Islet of Langerhans (tissue), 1 donor: ENCODE results near the gene SHISA5.

Source experiments
- FAIRE-seq: peaks from one replicate; lab custom pipeline; 2011; peaks lifted over from hg19 to GRCh38; lab: Jason Lieb, UNC

The SHISA5 gene

DNA sequence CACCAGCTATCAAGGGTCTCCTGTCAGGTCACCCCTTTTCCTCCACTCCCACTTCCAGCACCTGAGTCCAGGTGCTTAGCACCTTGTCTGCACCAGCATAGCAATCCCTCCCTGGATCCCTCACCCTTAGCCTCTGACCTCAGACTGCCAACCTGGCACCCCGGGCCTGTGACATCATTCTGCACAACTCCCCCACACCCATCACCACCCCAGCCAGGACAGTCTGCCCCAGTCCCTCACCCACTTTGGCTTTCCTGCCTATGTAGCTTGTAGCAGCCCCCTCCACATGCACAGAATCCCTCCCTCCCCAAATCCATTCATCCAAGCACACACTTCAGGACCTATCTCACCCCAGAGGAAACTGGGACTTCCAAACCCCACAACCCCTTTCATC lies 73.3 kb downstream of the SHISA5 start:
- FAIRE-seq: no peak

DNA sequence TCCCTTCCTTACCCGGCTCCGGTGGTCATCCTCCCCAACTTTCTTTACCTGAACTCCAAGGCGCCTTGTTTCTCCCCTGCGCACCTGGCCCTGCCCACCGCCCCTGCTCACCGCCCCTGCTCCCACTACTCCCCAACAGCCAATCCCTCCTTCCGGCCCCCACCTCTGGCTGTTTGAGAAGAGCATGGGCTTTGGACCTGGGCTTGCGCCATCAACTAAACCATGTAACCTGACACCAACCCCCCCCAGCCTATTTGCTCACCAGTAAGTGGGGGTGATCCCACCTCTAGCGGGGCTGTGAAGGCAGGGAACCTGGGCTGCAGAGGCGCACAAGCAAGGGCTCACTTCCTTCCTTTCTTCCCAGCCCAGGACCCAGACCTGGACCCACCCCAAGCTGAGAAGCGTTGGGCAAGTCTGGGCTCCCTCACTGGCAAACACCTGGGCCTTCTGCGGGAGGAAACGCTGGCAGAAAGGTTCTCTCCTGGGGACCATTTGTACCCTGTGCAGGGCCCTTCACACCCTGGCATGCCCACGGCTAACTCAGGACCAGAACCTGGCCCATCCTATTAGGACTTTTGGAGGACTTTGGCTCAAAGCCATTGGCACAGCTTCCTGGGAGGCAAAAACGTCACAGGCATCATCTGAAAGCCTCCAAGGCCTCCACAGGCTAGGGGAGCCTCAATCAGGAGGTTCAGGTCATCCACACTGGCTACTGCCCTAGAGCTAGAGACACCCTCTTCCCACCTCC lies 73.8 kb downstream of the SHISA5 start, which contains the start of gene PLXNB1:
Gene PLXNB1 (minus strand): TSS at position 127 of the 748 bp plus-strand sequence. CDS start 5,475 bp downstream, outside the sequence.
- no peak for FAIRE-seq

DNA sequence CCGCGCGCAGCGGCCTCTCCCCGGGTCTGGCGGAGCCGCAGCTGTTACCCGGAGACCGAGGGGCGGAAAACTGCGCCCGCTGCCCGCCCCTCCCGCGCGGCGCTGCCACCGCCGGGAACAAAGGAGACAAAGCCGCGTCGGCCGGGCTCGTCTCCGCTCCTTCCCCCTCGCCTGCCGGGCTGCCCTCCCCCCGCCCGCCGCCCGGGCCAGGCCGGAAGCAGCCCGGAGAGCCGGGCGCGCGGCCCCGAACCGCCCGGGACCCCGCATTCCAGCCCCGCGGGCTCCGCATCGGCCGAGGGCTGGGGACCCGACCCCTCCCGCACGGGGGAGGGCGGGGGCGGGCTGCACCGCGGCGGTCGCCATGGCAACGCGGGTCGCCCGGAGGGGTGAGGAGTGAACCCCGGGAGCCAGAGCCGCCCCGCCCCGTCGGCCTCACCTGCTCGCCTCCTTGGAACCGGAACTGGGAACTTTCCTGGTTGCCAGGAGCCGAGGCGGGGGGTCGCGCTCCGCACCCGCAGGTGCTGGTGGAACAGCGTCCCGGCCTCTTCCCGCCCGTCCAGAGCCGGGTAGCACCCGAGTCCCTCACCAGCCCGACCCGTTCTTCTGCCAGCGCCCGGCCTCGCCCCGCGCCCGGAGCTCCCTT lies 74.5 kb downstream of the SHISA5 start:
- FAIRE-seq: no peak

DNA sequence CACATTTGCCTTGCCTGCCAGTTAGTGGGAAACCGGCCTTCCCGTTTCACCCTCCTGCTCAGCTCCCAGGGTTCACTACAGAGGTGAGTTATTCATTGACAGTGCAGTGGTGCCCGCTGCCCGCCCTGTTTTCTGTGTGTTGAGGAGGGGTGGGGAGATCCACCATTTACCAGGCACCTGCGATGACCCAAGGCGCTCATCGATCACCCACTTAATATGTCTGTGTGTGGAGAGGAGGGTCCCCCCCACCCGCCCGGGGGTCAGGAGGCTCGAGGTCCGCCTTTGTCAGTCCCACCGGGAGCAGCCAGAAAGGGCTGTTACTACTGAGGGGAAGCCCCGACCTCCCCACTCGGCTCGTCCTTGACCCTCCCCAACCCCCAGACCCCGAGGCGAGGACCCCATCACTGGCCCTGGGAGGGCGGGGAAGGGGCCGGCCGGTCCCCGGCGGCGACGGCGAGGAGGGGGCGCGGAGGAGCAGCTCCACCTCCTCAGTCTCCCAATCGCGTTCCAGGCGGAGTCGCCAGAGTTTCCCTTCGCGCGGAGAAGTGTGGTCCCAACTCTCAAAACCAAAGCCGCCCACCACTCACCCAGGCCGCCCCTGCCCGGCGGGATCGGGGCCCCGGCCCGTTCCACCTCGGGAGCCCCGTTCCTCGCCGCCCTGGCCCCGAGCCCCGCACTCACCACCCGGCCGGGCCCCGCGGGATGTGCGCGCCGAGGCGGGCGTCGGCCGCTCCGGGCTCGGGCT lies 75.2 kb downstream of the SHISA5 start:
- FAIRE-seq: no peak

DNA sequence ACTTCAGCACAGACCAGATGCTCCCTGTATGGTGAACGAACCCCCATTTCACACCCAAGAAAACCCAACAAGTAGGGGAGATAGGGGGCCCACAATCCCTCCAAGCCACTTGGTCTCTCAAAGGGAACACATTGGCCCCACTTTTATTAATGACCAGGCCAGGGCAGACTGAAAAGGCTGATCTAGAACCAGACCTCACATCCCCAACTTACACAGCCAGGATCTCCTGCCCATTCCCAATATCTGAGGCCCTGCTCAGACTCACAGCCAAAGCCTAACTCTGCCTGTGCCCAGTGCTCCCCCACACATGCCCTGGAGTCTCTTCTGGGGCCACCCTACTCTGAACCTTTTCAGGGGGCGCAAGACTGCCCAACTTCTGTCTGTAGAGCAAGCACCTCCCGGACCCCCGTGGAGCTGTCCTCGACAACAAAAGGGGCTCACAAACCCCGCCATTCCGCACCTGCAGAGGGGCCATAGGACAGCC lies 75.8 kb downstream of the SHISA5 start:
- no peak for FAIRE-seq

DNA sequence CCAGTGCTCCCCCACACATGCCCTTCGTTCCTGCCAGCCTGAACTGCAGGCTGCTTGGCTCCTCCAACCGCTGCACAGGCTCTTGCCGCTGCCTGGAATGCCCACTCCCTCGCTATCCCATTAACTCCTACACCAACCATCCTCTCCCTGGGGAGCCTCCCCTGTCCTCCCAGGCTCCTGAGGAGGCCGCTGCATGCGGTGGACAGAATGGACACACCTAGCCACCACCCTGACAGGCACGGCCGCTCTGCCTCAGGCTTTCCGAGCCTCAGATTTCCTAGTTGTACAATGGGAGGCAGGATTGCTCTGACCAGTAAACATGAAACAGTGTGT lies 76.4 kb downstream of the SHISA5 start:
- no peak for FAIRE-seq

DNA sequence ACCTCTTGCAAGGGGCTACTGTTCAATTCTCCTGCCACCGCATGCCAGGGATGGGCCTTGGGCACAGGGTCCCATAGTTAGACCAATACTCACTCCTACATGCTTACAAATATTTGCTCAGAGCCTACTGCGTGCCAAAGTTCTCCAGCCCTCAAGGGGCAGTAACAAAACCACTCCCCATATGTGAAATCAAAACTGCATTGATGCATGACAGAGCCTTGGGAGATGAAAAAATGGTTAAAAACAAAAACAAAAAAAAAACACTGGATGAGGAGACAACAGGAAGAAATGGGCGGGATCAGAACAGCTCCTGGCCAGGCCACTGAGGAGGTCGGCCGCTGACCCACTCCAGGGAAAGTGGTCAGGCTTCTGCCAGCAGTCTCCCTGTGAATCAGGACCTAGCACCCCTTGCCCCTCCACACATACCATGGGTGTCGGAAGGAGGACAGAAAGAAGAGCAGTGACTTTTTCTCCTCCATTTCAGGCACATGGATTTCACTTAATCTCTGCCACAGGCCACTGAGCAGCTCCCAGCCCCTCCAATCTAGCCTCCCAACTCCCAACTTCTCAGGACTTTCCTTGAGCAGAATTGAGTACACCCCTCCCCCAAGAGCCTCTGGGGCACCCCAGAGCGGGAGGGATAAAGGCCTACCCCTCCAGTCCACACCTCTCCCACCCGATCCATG lies 76.9 kb downstream of the SHISA5 start:
- no peak for FAIRE-seq

DNA sequence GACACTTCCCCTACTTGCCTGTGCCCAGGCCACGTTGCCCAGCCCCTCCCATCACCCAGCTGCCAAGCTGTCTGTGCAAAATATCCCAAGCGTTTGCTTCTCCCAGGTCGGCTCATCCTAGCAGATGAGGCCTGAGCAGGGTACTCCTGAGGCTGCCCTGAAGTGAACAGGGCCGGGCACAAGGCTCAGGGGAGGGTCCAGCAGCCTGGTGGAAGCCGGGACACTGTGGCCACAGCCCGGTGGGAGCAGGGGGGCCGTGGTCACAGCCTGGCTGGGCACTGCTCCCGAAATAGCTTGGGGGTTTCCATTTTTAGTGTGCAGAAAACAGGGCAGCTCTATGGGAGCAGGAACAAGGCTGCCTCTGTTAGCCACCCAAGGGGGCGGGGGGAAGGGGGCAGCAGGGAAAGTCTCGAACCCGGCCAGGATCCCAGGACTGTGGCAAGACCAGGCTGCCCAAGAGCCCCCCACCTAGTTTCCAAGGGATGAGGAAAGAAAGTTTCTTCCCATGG lies 77.5 kb downstream of the SHISA5 start:
- FAIRE-seq: no peak

DNA sequence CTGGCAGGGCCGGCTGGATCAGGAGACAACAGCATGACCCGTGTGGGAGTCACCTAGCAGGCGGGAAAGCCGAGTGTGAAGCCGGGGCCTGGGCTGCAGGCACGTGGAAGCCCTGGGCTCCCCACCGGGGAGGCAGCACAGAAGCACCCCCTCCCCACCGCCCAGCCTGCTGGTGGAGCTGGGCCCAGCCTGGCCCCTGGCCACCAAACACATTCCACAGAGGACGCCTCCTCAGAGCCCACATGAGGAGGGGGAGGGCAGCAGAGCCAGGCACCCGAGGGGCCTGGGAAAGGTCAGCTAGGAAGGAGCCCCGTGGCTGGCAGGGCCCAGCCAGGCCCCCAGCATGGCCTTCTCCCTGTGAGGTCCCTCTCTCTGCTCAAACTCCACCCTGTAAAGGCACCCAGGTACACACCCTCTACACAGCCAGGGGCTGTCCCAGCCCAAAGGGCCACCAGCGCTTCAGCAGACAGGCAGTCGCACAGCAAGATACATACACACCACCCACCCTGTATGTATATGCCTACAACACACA lies 78.6 kb downstream of the SHISA5 start:
- FAIRE-seq: no peak

DNA sequence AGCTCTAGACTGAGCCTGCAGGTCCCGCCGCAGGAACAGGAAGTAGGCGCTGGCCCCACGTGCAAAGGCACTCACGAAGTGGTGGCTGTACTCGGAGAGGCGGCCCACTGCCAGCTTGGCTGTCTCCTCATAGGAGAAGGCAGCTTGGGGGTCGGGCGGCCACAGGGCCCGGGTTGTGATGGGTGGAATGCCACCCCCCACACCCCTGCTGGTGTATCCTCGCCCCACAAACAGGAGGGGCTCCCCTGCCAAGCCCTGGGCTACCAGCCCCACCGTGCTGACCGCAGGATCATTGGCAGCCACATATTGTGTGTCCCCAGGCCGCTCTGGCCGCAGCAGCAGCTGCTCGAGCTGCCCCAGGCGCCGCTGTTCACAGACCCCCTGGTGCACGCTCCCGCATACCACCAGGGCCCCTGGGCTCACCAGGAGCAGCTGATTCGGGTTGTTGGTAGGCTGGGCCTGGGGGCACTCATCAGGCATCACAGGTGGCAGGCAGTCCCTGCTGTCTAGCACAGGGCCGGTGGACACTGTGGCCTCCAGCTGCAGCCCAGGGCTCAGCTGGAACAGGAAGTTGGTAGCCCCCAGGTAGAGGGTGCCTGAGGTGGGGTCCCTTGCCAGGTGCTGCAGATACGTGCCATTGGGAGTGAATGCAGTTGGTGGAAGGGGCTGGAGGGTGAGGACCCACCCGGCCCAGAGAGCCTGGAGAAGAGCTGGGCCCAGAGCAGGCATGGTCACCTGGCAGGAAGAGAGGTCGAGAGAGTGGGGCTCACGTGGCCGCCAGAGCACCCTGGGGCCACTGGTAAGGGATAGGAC lies 79.9 kb downstream of the SHISA5 start:
- no peak for FAIRE-seq

DNA sequence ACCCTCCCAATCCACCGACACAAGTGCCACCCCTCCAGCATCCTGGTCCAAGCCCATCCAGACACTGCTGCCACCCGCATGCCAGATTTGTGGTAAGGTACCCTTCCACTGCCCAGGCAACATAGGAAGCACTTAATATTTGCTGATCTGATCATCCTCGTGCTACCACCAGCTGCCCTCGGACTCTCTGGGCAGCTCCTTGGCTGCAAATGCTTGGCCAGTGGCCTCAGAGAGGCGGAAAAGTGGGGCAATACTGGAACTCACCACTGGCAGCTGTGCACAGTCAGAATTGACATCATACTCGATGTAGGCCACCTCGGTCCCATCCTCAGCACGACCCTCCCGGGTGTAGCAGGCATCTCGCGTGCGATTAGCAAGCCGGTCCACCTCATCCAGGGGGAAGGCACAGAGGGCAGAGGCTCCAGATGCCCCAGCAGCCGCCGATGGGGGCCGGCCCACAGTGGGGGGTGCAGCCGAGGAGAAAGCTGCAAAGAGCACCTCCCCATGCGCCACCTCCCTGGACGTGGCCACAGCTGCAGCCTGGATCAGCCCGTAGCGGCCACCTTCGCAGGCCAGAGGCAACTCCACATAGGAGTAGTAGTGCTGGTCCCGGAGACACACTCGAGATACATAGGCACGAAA lies 80.6 kb downstream of the SHISA5 start:
- no peak for FAIRE-seq

DNA sequence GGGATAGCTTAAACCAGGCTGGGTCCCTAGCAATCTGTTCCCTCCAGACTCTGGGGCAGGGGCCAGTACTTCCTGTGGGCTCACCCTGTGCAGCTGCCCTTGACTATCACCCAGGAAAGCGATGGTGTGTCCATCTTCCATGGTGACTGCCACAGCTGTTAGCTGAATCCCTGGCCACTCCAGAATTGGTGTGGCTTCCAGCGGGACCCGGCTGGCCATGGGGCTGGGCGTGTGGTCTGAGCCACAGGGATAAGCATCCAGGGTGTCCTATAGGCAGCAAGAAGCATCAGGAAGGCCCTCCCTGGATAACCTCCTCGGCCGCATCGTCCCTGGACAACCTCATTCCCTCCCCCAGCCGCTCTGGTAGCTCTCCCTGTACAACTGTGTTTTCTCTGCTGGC lies 81.3 kb downstream of the SHISA5 start:
- FAIRE-seq: no peak

DNA sequence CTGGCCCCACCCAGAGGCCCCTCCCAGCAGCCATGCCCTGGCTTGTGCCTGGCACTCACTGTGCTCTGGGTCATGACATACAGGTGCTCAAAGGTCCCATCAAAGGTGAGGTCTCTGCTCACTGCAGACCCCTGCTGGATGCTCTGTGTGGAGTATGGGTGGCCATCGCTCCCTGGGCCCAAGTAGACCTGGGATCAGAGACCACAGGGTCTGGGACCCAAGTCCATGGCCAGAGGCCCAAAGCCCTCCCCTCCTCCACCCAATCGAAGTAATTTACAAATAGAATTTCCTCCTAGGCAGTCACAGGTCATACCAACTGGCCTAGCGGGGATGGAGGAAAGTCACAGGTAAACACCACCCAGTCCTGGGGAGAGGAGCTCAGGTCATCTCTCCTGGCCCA lies 81.7 kb downstream of the SHISA5 start:
- no peak for FAIRE-seq

DNA sequence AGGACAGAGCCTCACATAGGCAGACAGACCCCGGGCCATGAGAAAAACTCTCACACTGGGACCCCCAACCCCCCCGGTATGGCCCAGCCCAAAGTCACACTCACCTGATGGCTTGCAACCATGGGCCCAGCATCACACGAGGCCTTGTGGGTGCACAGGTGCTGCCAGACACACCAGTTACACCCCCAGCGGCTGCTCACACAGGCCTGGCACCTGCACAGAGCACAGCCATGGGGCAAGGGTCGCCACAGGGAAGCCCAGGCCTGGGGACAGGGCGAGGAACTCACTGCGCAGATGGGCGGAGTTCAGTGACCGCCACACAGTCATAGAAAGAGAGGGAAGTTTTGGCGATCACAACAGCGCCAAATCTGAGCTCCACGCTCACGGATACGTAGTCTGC lies 83.4 kb downstream of the SHISA5 start:
- FAIRE-seq: no peak

DNA sequence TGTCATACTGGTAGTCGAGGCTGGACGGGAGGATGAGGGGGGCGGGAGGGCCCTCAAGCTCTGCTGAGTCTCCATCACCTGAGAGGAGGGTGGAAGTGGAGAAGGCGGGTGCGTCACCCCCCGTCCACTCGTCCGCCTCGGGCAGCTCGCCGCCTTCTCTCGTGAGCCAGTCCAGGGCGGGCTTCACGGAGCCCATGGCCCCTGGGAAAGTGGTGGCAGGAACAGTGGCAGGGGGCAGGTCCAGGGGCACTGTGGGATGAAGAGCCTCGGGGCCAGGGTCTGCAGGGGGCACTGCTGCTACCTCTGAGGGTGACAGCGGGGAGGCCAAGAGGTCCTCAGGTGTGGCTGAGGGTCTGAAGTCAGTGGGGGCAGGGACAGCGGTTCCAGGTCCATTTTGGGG lies 84.4 kb downstream of the SHISA5 start:
- FAIRE-seq: no peak

DNA sequence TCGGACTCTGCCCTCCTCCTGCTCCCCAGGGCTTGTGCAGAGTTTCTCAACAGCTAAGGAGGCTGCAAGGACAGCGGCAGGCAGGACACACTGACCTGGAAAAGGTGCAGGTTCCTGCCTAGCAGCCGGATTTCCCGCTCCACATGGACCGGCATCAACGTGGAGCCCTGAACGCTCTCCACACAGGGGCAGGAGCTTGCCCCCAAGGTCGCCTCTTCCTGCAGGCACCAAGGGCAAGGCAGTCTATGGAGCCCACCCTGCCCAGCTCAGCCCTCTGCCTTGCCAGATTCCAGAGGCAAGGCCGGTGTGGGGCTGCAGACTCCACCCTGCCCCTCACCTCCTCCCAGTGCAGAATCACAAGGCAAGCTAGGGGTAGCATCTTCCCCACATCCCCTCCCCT lies 84.8 kb downstream of the SHISA5 start:
- no peak for FAIRE-seq

DNA sequence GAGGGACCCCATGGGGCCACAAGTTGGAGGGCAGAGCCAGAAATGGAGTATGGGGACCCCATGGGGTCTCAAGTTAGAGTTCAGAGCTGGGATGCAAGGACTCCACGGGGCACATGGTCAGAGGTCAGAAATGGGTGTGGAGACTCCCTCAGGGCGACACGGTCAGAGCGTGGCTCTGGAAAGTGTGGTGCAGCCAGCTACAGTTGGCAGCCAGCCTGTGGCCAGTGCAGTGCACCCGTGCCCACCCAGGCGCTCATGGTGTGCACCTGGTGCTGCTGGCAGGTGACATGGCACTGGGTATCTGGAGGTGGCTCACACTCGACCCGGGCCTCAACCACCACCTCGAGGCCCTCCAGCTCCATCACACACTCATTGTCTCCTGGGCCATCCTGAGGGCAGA lies 85.3 kb downstream of the SHISA5 start:
- no peak for FAIRE-seq

DNA sequence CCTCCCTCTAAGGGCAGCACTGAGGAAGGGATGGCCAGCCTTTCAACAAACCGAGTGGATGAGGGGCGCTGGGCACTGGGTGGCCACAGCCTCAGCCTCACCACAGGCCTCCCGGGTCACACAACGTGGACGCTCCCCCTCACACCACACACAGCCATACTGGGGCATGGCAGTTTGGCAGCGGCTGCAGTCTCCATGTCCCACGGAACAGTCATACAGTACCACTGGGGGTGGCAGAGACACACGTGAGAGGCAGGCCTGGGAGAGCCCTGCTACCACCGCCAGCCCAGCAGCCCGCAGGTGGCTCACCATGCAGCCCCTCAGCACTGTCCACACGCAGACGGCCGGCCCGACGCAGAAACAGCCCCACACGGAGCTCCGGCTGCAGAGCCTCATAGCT lies 85.8 kb downstream of the SHISA5 start:
- no peak for FAIRE-seq
